ENCODE data around the gene NBEA. TPM values are rescaled to one million over a fixed set of nuclear protein-coding genes. Genes with fewer than 3 reads are reported as not detected.

NBEA gene
- total RNA-seq, 1 experiment from 2014 or later = 3.3 TPM

DNA sequence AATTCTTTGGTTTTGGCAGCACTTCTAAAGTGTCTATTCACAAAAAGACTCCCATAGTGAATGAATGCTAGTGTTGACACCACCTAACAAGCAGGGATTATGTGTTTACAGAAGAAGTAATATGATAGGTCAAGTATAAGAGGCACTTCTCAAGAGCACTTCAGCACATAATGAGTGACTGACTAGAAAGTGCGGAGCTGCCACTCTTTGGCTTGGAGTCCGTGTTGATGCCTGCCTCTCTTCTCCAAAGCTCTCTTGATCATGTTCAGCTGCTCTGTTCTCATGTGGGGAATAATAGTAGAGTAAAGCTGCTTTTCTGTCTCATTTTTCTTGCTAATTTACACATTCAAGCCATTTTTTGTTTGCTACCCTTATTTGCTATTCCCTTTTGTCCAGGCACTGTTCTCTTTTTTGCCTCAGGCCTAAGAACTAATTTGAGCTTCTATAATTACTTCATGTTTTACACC is 557.2 kb downstream of the NBEA start:
- no peak overlapping the region for H3K4me3 ChIP-seq (ENCODE audit: low read depth in 2 of 2, low read length in 2 of 2)
- BruUV-seq (replicated peaks) = no TSS peak
- intact Hi-C loops (cut with micrococcal nuclease; ENCODE audit: unreplicated experiment) (no loop called here), in situ Hi-C loops (cut with HindIII; ENCODE audit: low pct_unique_long_range_greater_than_20kb, low sequenced_read_pairs) (no loop called here)
- no peak for DNase-seq (ENCODE audit: low read depth, low spot score)
- H3K27me3 ChIP-seq (ENCODE audit: control insufficient read depth, insufficient read depth, low read length) = no peaks in the 10 kb centered on the region
- ChIA-PET CTCF (no interaction called here), POLR2A (no interaction called here)
- H3K27ac ChIP-seq (ENCODE audit: low read length) = no peak overlapping the region
- no peak for ATAC-seq
- H3K4me1 ChIP-seq (ENCODE audit: control insufficient read depth, insufficient read depth, low read length) = no peaks in the 10 kb centered on the region
- no peaks in the 10 kb centered on the region for H3K9me3 ChIP-seq (ENCODE audit: control insufficient read depth, insufficient read depth, low read depth, low read length)
- H3K36me3 ChIP-seq (ENCODE audit: control insufficient read depth, insufficient read depth, low read length) = no peaks in the 10 kb centered on the region
- TF ChIP-seq POLR2AphosphoS5 (IDR thresholded peaks at IDR 0.05; ENCODE audit: low read depth, low read length) (no peak), SIN3A (IDR thresholded peaks at IDR 0.05; ENCODE audit: borderline replicate concordance, insufficient read depth, low read depth, low read length) (no peak), REST (IDR thresholded peaks at IDR 0.05; ENCODE audit: insufficient read depth in 1 of 2, low read depth in 2 of 2, low read length in 1 of 2) (no peak), TCF7L2 (IDR thresholded peaks at IDR 0.05; ENCODE audit: low read depth, low read length) (no peak)
- TF ChIP-seq, protein P1, sequence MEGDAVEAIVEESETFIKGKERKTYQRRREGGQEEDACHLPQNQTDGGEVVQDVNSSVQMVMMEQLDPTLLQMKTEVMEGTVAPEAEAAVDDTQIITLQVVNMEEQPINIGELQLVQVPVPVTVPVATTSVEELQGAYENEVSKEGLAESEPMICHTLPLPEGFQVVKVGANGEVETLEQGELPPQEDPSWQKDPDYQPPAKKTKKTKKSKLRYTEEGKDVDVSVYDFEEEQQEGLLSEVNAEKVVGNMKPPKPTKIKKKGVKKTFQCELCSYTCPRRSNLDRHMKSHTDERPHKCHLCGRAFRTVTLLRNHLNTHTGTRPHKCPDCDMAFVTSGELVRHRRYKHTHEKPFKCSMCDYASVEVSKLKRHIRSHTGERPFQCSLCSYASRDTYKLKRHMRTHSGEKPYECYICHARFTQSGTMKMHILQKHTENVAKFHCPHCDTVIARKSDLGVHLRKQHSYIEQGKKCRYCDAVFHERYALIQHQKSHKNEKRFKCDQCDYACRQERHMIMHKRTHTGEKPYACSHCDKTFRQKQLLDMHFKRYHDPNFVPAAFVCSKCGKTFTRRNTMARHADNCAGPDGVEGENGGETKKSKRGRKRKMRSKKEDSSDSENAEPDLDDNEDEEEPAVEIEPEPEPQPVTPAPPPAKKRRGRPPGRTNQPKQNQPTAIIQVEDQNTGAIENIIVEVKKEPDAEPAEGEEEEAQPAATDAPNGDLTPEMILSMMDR (IDR thresholded peaks at IDR 0.05) = no peak

GRCh38 chr13:35499676-35500075 is 557.6 kb downstream of the NBEA start:
- DNase-seq (ENCODE audit: low read depth, low spot score) = no peak
- Histone ChIP-seq H3K9me3 (ENCODE audit: control insufficient read depth, insufficient read depth, low read depth, low read length) (no peaks in the 10 kb centered on the region), H3K4me3 (ENCODE audit: low read depth in 2 of 2, low read length in 2 of 2) (no peak overlapping the region), H3K27me3 (ENCODE audit: control insufficient read depth, insufficient read depth, low read length) (no peaks in the 10 kb centered on the region), H3K4me1 (ENCODE audit: control insufficient read depth, insufficient read depth, low read length) (no peaks in the 10 kb centered on the region), H3K36me3 (ENCODE audit: control insufficient read depth, insufficient read depth, low read length) (no peaks in the 10 kb centered on the region), H3K27ac (ENCODE audit: low read length) (no peak overlapping the region)
- no peak for ATAC-seq
- intact Hi-C loops (cut with micrococcal nuclease; ENCODE audit: unreplicated experiment) = no loop called here
- TF ChIP-seq POLR2AphosphoS5 (IDR thresholded peaks at IDR 0.05; ENCODE audit: low read depth, low read length) (no peak), REST (IDR thresholded peaks at IDR 0.05; ENCODE audit: insufficient read depth in 1 of 2, low read depth in 2 of 2, low read length in 1 of 2) (no peak), TCF7L2 (IDR thresholded peaks at IDR 0.05; ENCODE audit: low read depth, low read length) (no peak)
- TF ChIP-seq, protein P1 (IDR thresholded peaks at IDR 0.05) = no peak
- no TSS peak for BruUV-seq (replicated peaks)
- CTCF ChIA-PET = no interaction called here
- in situ Hi-C loops (cut with HindIII; ENCODE audit: low pct_unique_long_range_greater_than_20kb, low sequenced_read_pairs) = no loop called here
- POLR2A ChIA-PET = no interaction called here
